Muscle of arm (tissue), 12 donors: ENCODE measurements around the gene SMG6. TPM values are rescaled to one million over a fixed set of nuclear protein-coding genes. Genes with fewer than 3 reads are reported as not detected.
A peak's percentile ranks its signal among the peaks of the same experiment; 100 is the strongest.

Experiments
- DNase-seq: peaks from one replicate; pipeline ENCODE4 v3.0.0-alpha.2; 2013
- polyA plus RNA-seq, 12 donors: library from polyadenylated mRNA; unstranded; fragments of 120-200 nt; gene quantifications; one replicate each; pipeline ENCODE4 v1.2.1, GENCODE V29; 2013; ENCODE audit not compliant: insufficient read length in 12 of 12

Gene SMG6
- polyA plus RNA-seq, 12 donors = 12.2 to 33.6 (median 18.2) TPM; not detected in 1

- no peak for DNase-seq
Measured at GRCh38 chr17:2237950-2238349, 65.6 kb downstream of the SMG6 start.

- no peak for DNase-seq
Measured at GRCh38 chr17:2237521-2237921, 66.1 kb downstream of the SMG6 start.

- no peak for DNase-seq
Measured at GRCh38 chr17:2235792-2236366, 67.7 kb downstream of the SMG6 start.

GRCh38 chr17:2235265-2235664 is 68.3 kb downstream of the SMG6 start:
- no peak for DNase-seq

- no peak for DNase-seq
Measured at GRCh38 chr17:2233441-2233947, 70.1 kb downstream of the SMG6 start.

GRCh38 chr17:2232244-2232638 is 71.3 kb downstream of the SMG6 start:
- no peak for DNase-seq

GRCh38 chr17:2230877-2231276 is 72.7 kb downstream of the SMG6 start:
- DNase-seq = no peak

- no peak for DNase-seq
Measured at GRCh38 chr17:2227025-2227699, 76.4 kb downstream of the SMG6 start.

- no peak for DNase-seq
Measured at GRCh38 chr17:2223617-2223927, 80.0 kb downstream of the SMG6 start.

- no peak for DNase-seq
Measured at GRCh38 chr17:2222901-2223616, 80.5 kb downstream of the SMG6 start.

- no peak for DNase-seq
Measured at GRCh38 chr17:2222301-2222700, 81.3 kb downstream of the SMG6 start.

- no peak for DNase-seq
Measured at GRCh38 chr17:2218426-2218825, 85.2 kb downstream of the SMG6 start.

- DNase-seq = peak; percentile 95
Measured at GRCh38 chr17:2215616-2216364, 87.8 kb downstream of the SMG6 start.

GRCh38 chr17:2214929-2215615 is 88.5 kb downstream of the SMG6 start:
- DNase-seq = peak; percentile 61

- DNase-seq = peak; percentile 49
Measured at GRCh38 chr17:2214047-2214928, 89.3 kb downstream of the SMG6 start.

GRCh38 chr17:2213291-2213960 is 90.2 kb downstream of the SMG6 start:
- DNase-seq = no peak

- no peak for DNase-seq
Measured at GRCh38 chr17:2212400-2212981, 91.1 kb downstream of the SMG6 start.

- DNase-seq = no peak
Measured at GRCh38 chr17:2211661-2212399, 91.8 kb downstream of the SMG6 start.

- DNase-seq = no peak
Measured at GRCh38 chr17:2210726-2211125, 92.9 kb downstream of the SMG6 start.
